ENCODE results near the gene SDK1. TPM values are rescaled to one million over a fixed set of nuclear protein-coding genes. Genes with fewer than 3 reads are reported as not detected.

Gene SDK1
- total RNA-seq, 1 donor from 2014 or later, result 1.3 TPM

GRCh38 chr7:3594901-3595300 lies 293.8 kb downstream of the SDK1 start:
- DNase-seq, result no peak
- Mint-ChIP-seq H3K4me3 (no peak overlapping the region), H3K9me3 (peaks cover 4% of the 10 kb centered on the region), H3K36me3 (ENCODE audit: low read depth) (peaks cover 3% of the 10 kb centered on the region), H3K27me3 (no peaks in the 10 kb centered on the region), H3K4me1 (peaks cover 49% of the 10 kb centered on the region), H3K27ac (no peak overlapping the region)
- no peak for ATAC-seq (ENCODE audit: low read depth)
- ChIA-PET CTCF (no interaction called here), POLR2A (no interaction called here)
- TF ChIP-seq, protein P1, sequence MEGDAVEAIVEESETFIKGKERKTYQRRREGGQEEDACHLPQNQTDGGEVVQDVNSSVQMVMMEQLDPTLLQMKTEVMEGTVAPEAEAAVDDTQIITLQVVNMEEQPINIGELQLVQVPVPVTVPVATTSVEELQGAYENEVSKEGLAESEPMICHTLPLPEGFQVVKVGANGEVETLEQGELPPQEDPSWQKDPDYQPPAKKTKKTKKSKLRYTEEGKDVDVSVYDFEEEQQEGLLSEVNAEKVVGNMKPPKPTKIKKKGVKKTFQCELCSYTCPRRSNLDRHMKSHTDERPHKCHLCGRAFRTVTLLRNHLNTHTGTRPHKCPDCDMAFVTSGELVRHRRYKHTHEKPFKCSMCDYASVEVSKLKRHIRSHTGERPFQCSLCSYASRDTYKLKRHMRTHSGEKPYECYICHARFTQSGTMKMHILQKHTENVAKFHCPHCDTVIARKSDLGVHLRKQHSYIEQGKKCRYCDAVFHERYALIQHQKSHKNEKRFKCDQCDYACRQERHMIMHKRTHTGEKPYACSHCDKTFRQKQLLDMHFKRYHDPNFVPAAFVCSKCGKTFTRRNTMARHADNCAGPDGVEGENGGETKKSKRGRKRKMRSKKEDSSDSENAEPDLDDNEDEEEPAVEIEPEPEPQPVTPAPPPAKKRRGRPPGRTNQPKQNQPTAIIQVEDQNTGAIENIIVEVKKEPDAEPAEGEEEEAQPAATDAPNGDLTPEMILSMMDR (IDR thresholded peaks at IDR 0.05), result no peak
- intact Hi-C loops (cut with micrococcal nuclease), result loop anchor here (5.0 kb wide), 2 partner anchors 302 to 362 kb away; no protein-coding TSS in a partner anchor

- POLR2A ChIA-PET, result interaction anchor here (0.5 kb wide), 1 partner anchor 559 kb away, joined by 4 read pairs; no protein-coding TSS in a partner anchor
- ATAC-seq (ENCODE audit: low read depth), result no peak
- no peak overlapping the region for H3K27ac Mint-ChIP-seq
These were observed 297.8 kb downstream of the SDK1 start for GRCh38 chr7:3598854-3599253.

GRCh38 chr7:3605222-3605621 lies 304.2 kb downstream of the SDK1 start:
- ChIA-PET CTCF (no interaction called here), POLR2A (no interaction called here)
- H3K27ac Mint-ChIP-seq, result no peak overlapping the region
- DNase-seq (no peak), ATAC-seq (ENCODE audit: low read depth) (no peak)
- H3K36me3 Mint-ChIP-seq (ENCODE audit: low read depth), result no peaks in the 10 kb centered on the region
- TF ChIP-seq, protein P1 (IDR thresholded peaks at IDR 0.05), result no peak
- peaks cover 3% of the 10 kb centered on the region for H3K9me3 Mint-ChIP-seq
- H3K4me3 Mint-ChIP-seq, result no peak overlapping the region
- intact Hi-C loops (cut with micrococcal nuclease), result no loop called here
- no peaks in the 10 kb centered on the region for H3K4me1 Mint-ChIP-seq
- peaks cover 3% of the 10 kb centered on the region for H3K27me3 Mint-ChIP-seq

More at GRCh38 chr7:3598854-3599253, 297.8 kb downstream of the SDK1 start:
- CTCF ChIA-PET, result no interaction called here
- H3K4me3 Mint-ChIP-seq, result no peak overlapping the region
- TF ChIP-seq, protein P1 (IDR thresholded peaks at IDR 0.05), result no peak
- DNase-seq, result no peak
- peaks cover 3% of the 10 kb centered on the region for H3K36me3 Mint-ChIP-seq (ENCODE audit: low read depth)
- H3K4me1 Mint-ChIP-seq, result peaks cover 39% of the 10 kb centered on the region
- peaks cover 4% of the 10 kb centered on the region for H3K9me3 Mint-ChIP-seq
- no peaks in the 10 kb centered on the region for H3K27me3 Mint-ChIP-seq
- intact Hi-C loops (cut with micrococcal nuclease), result loop anchor here (5.0 kb wide), 2 partner anchors 298 to 358 kb away; no protein-coding TSS in a partner anchor

DNA sequence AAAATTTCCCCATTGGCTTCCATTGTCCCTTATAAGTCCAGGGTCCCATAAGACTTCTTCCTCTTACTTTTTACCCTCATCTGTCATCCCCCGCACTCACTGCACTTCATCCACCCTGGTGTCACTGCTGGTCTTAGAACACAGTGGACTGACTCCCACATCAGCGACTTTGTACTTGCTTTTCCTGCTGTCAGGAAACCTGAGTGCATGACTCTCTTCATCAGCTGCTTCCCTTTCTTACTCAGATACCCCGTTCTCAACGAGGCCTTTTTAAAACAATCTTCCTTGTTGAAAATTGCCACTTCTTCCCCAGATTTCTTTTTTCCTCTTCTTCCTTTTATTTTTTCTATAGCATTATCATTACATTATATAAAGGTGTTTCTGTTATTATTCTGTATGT lies 305.4 kb downstream of the SDK1 start:
- peaks cover 7% of the 10 kb centered on the region for H3K27me3 Mint-ChIP-seq
- no peak overlapping the region for H3K4me3 Mint-ChIP-seq
- intact Hi-C loops (cut with micrococcal nuclease), result no loop called here
- ATAC-seq (ENCODE audit: low read depth) (no peak), DNase-seq (no peak)
- H3K36me3 Mint-ChIP-seq (ENCODE audit: low read depth), result no peaks in the 10 kb centered on the region
- peaks cover 3% of the 10 kb centered on the region for H3K9me3 Mint-ChIP-seq
- ChIA-PET POLR2A (no interaction called here), CTCF (no interaction called here)
- no peaks in the 10 kb centered on the region for H3K4me1 Mint-ChIP-seq
- H3K27ac Mint-ChIP-seq, result no peak overlapping the region
- TF ChIP-seq, protein P1 (IDR thresholded peaks at IDR 0.05), result no peak

GRCh38 chr7:3607847-3608246 lies 306.8 kb downstream of the SDK1 start:
- Mint-ChIP-seq H3K36me3 (ENCODE audit: low read depth) (no peaks in the 10 kb centered on the region), H3K9me3 (peaks cover 3% of the 10 kb centered on the region), H3K27me3 (peaks cover 14% of the 10 kb centered on the region), H3K4me1 (no peaks in the 10 kb centered on the region), H3K27ac (no peak overlapping the region), H3K4me3 (no peak overlapping the region)
- intact Hi-C loops (cut with micrococcal nuclease), result no loop called here
- ChIA-PET POLR2A (no interaction called here), CTCF (interaction anchor here (1.4 kb wide), 1 partner anchor 8 kb away, joined by 3 read pairs; no protein-coding TSS in a partner anchor)
- TF ChIP-seq, protein P1 (IDR thresholded peaks at IDR 0.05), result no peak
- no peak for DNase-seq
- no peak for ATAC-seq (ENCODE audit: low read depth)

Data from activated B cell treated with CpG ODN at 0.5 μM for 24 hours (primary cell).